HEK293 (cell line): Measurements from ENCODE around the gene DUSP6.
A peak's percentile ranks its signal among the peaks of the same experiment; 100 is the strongest.

ENCODE experiments used
- GFI1B ChIP-seq: fragments of 450-650 bp; formaldehyde crosslinking; IDR thresholded peaks from 2 replicates; pipeline ENCODE4 v1.5.1; 2016; ENCODE audit warnings: missing biosample characterization, missing genetic modification characterization
- HIC1 ChIP-seq: fragments of 450-650 bp; formaldehyde crosslinking; IDR thresholded peaks from 2 replicates; pipeline ENCODE4 v1.5.1; 2016; ENCODE audit warnings: missing biosample characterization, missing genetic modification characterization
- HOXA7 ChIP-seq: sonication (generic); formaldehyde crosslinking; IDR thresholded peaks from 2 replicates; pipeline ENCODE4 v1.8.1; 2022; ENCODE audit warnings: missing genetic modification reagents, borderline replicate concordance
- HOXC10 ChIP-seq: sonication (generic); formaldehyde crosslinking; IDR thresholded peaks from 2 replicates; pipeline ENCODE4 v1.8.1; 2023; ENCODE audit warnings: mild to moderate bottlenecking, missing genetic modification reagents
- INSM2 ChIP-seq: fragments of 450-650 bp; formaldehyde crosslinking; IDR thresholded peaks from 2 replicates; pipeline ENCODE4 v1.5.1; 2016; ENCODE audit warnings: missing biosample characterization, missing genetic modification characterization
- OSR2 ChIP-seq: fragments of 450-650 bp; formaldehyde crosslinking; IDR thresholded peaks from 2 replicates; pipeline ENCODE4 v1.5.1; 2016; ENCODE audit warnings: missing biosample characterization, missing genetic modification characterization
- PRDM2 ChIP-seq: fragments of 450-650 bp; formaldehyde crosslinking; IDR thresholded peaks from 2 replicates; pipeline ENCODE4 v1.5.1; 2016; ENCODE audit warnings: missing biosample characterization, missing genetic modification characterization, borderline replicate concordance
- SP2 ChIP-seq: fragments of 450-650 bp; formaldehyde crosslinking; IDR thresholded peaks from 2 replicates; pipeline ENCODE4 v1.5.1; 2016; ENCODE audit warnings: missing biosample characterization, missing genetic modification characterization
- ZBTB10 ChIP-seq: fragments of 450-650 bp; formaldehyde crosslinking; IDR thresholded peaks from 2 replicates; pipeline ENCODE4 v1.5.1; 2016; ENCODE audit warnings: missing biosample characterization, missing genetic modification characterization
- ZBTB17 ChIP-seq: fragments of 450-650 bp; formaldehyde crosslinking; IDR thresholded peaks from 2 replicates; pipeline ENCODE4 v1.5.1; 2016; ENCODE audit warnings: missing biosample characterization, missing genetic modification characterization
- ZBTB20 ChIP-seq: fragments of 450-650 bp; formaldehyde crosslinking; IDR thresholded peaks from 2 replicates; pipeline ENCODE4 v1.5.1; 2016; ENCODE audit warnings: missing biosample characterization, missing genetic modification characterization
- ZBTB7A ChIP-seq: fragments of 450-650 bp; formaldehyde crosslinking; IDR thresholded peaks from 2 replicates; pipeline ENCODE4 v1.5.1; 2016; ENCODE audit warnings: low read depth, missing biosample characterization, missing genetic modification characterization
- ZEB2 ChIP-seq: fragments of 450-650 bp; formaldehyde crosslinking; IDR thresholded peaks from 2 replicates; pipeline ENCODE4 v1.5.1; 2016; ENCODE audit warnings: missing biosample characterization, missing genetic modification characterization
- ZFP37 ChIP-seq: fragments of 450-650 bp; formaldehyde crosslinking; IDR thresholded peaks from 2 replicates; pipeline ENCODE4 v1.5.1; 2016; ENCODE audit warnings: missing biosample characterization, missing genetic modification characterization
- ZIC2 ChIP-seq: fragments of 450-650 bp; formaldehyde crosslinking; IDR thresholded peaks from 2 replicates; pipeline ENCODE4 v1.5.1; 2016; ENCODE audit warnings: missing biosample characterization, missing genetic modification characterization
- ZNF37A ChIP-seq: fragments of 450-650 bp; IDR thresholded peaks from 2 replicates; pipeline ENCODE4 v1.5.1; 2018; ENCODE audit warnings: missing biosample characterization, missing genetic modification characterization
- ZNF488 ChIP-seq: fragments of 450-650 bp; formaldehyde crosslinking; IDR thresholded peaks from 2 replicates; pipeline ENCODE4 v1.5.1; 2016; ENCODE audit warnings: missing biosample characterization, missing genetic modification characterization
- ZNF785 ChIP-seq: fragments of 450-650 bp; formaldehyde crosslinking; IDR thresholded peaks from 2 replicates; pipeline ENCODE4 v1.5.1; 2016; ENCODE audit warnings: missing biosample characterization, missing genetic modification characterization
- ZNF792 ChIP-seq: fragments of 450-650 bp; formaldehyde crosslinking; IDR thresholded peaks from 2 replicates; pipeline ENCODE4 v1.5.1; 2016; ENCODE audit warnings: missing biosample characterization, missing genetic modification characterization

Gene DUSP6

GRCh38 chr12:89351489-89352241 is 636 bp downstream of the DUSP6 start (continued):
- TF ChIP-seq INSM2 (tag by site-specific recombination) (0 out of 2 replicates have a peak, but pooled peaks have one; percentile 3), GFI1B (tag by site-specific recombination) (no peak), OSR2 (tag by site-specific recombination) (peak; percentile 36; the same call in 1 of the 2 replicates), ZBTB7A (tag by site-specific recombination) (no peak), HOXC10 (no peak), HOXA7 (no peak), ZBTB10 (tag by site-specific recombination) (no peak), ZNF488 (tag by site-specific recombination) (no peak), ZNF37A (tag by site-specific recombination) (no peak), ZEB2 (tag by site-specific recombination) (peak; percentile 67), ZNF785 (tag by site-specific recombination) (no peak), ZIC2 (tag by site-specific recombination) (peak; percentile 23; the same call in 1 of the 2 replicates), SP2 (tag by site-specific recombination) (no peak), ZFP37 (0 out of 2 replicates have a peak, but pooled peaks have one; percentile 50), PRDM2 (tag by site-specific recombination) (no peak), HIC1 (peak; percentile 85), ZNF792 (tag by site-specific recombination) (no peak), ZBTB17 (tag by site-specific recombination) (peak; percentile 87), ZBTB20 (peak; percentile 60; the same call in 1 of the 2 replicates)
